Fibroblast of pulmonary artery (primary cell): Measurements from ENCODE around the gene SMIM17.

Experiments used
- DNase-seq: peaks from one replicate; pipeline ENCODE4 v3.0.0-alpha.2; 2010; ENCODE audit warnings: low read depth
- H3K4me3 ChIP-seq: replicated peaks from 2 replicates; pipeline ENCODE4 v1.5.1; 2011; ENCODE audit warnings: low read depth, mild to moderate bottlenecking, control low read depth, low read length, moderate library complexity
- TF ChIP-seq, protein P1 (sequence below): IDR thresholded peaks from 2 replicates; pipeline ENCODE4 v1.5.1; 2011; ENCODE audit warnings: mild to moderate bottlenecking, control low read depth, low read length, inconsistent platforms; ENCODE audit errors: missing control alignments

The SMIM17 gene

DNA sequence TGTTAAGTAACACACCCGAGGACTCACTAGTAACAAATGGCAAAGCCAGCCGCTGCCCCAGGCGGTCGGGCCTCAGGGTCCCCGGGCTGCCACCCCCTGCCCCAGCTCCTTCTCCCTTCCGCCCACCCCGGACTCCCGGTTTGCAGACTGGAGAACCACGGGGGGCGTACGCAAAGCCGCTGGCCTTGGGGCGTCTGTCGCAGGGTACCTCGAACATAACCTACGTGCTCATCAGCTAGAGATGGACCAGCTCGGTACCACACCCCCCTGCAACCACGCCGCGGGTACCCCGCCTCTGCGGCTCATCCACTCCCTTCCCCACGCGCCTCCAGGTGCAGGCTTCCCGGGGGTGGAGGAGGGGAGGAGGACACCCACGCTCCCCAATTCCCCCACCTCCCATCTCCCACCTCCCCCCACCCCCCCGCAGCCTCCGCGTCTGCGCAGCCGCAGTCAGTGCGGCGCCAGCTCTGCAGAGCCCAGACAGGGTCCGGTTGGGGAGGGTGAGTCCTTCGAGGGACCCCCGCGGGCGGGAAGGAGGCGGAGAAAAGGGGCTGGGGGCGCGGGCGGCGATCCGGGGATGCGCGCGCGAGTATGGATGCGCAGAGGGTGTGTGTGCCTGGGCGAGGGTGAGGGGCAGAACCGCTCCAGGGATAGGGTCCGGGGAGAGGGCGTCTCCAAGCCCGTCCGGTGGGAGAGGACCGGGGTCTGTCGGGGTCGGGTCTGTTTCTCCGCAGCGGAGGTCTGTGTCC, at the start of gene SMIM17:
Gene SMIM17, plus strand, starts transcription at position 449 of the 749 bp plus-strand sequence. CDS start 2,509 bp downstream, outside the sequence.
- TF ChIP-seq, protein P1, sequence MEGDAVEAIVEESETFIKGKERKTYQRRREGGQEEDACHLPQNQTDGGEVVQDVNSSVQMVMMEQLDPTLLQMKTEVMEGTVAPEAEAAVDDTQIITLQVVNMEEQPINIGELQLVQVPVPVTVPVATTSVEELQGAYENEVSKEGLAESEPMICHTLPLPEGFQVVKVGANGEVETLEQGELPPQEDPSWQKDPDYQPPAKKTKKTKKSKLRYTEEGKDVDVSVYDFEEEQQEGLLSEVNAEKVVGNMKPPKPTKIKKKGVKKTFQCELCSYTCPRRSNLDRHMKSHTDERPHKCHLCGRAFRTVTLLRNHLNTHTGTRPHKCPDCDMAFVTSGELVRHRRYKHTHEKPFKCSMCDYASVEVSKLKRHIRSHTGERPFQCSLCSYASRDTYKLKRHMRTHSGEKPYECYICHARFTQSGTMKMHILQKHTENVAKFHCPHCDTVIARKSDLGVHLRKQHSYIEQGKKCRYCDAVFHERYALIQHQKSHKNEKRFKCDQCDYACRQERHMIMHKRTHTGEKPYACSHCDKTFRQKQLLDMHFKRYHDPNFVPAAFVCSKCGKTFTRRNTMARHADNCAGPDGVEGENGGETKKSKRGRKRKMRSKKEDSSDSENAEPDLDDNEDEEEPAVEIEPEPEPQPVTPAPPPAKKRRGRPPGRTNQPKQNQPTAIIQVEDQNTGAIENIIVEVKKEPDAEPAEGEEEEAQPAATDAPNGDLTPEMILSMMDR, result no peak
- no peak for DNase-seq

DNA sequence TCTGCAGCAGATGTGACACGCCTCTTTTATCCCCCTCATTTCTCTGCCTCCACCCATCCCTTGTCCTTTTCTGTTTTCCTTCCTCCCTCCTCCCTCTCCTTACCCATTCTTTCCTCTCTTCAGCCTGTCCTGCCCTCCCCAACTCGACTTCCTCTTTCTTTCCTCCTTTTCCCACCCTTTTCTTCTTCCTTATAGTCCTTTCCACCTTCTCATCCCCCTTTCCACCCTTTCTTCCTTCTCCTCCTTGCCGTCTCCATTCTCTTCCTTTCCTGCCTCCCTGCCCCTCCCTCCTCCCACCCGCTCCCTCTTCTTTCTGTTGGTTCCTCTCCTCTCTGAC, 48.5 kb upstream of the SMIM17 start:
- TF ChIP-seq, protein P1, result no peak
- peak overlapping the region; percentile 75 for H3K4me3 ChIP-seq
- DNase-seq, result no peak

More for the DNA sequence above, at the start of gene SMIM17:
- no peak within 1 kb of the TSS for H3K4me3 ChIP-seq

DNA sequence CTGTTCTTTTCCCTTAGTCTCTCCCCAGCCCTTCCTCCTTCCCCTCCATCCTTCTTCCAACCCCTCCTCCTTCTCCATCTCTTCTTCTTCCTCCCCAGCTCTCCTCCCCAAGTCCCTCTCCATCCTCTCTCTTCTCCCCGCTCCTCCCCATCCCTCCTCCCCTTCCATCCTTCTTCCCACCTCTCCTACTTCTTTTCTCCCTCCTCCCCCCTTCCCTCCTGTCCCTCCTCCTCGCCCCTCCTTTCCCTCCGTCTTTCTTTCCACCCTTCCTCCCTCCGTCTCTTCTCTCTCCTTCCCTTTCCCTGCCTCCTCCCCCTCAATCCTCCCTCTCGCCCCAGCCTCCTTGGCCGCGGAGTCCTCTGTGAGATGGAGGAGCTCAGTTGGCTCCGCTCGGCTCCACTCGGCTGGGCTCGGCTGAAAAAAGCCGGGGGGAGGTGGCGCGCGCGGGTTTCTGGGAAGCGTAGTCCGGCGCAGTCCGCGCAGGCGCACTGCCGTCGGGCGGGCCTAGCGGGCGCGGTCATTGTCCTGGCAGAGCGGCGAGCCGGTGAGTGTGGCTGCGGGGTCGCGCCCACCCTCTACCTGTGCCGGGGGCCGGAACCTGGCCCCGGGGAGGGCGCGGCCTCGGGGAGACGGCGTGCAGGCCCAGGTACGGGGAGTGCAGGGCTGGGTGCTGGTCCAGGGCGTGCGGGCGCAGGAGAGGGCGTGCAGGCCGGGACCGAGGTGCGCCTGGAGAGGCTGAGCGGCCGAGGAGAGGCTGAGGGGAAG, 48.0 kb upstream of the SMIM17 start, which contains the start of gene ZNF71:
Gene ZNF71, plus strand, starts transcription at position 520 of the 765 bp plus-strand sequence. CDS start 6,257 bp downstream, outside the sequence.
- DNase-seq, result peak; percentile 88
- H3K4me3 ChIP-seq, result peak within 1 kb of the TSS; percentile 75
- TF ChIP-seq, protein P1, result no peak

DNA sequence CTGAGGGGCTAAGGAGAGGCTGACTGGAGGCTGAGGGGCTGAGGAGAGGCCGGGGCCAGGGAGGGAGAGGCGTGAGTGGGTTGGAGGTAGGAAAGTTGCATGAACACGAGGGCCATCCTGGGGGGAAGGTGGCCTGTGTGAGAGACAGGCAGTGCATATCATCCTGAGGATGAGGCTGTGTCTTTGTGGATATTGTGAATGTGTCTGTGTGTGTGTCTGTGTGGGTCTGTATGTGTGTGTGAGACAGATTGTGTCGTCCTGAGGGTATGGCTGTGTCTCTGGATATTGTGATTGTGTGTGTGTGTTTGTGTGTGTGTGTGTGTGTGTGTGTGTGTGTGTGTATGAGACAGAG, 47.4 kb upstream of the SMIM17 start:
- peak; percentile 32 for DNase-seq
- TF ChIP-seq, protein P1, result no peak
- peak overlapping the region; percentile 75 for H3K4me3 ChIP-seq

DNA sequence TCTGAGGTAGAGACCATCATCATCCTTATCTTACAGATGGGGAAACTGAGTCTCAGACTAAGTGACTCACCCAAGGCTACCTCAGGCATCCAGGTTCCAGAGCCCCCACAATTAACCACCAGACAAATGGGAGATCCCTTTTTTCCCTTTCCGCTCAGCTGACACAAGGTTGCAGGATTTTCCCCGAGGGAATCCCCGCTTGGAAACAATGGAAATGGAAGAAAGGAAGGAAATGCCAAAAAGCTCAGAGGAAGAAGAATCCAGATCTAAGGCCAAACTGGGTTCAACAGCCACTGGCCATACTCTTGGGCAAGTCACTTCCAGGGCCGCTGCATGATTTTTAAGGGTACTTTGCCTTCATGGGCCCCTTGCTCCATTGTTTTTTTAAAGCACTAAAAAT, 46.3 kb upstream of the SMIM17 start:
- no peak overlapping the region for H3K4me3 ChIP-seq
- TF ChIP-seq, protein P1, result no peak
- peak; percentile 23 for DNase-seq

DNA sequence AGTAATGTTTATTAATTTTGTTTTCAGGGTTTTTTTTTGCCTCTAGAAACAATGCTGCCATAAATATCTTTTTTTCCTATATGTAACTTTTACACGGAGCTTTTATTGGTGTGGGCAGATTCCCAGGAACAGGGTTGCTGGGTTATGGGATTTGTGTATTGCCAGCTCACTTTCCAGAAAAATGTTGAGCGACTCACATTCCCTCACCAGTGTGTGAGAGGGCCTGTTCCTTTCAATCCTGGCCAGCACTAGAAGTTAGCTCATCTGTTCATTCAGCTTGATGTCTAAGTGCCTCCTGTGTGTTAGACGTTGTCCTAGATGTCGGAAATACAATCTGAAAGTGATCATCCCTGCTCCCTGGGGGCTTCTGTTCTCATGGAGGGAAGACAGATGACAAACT, 45.3 kb upstream of the SMIM17 start:
- no peak overlapping the region for H3K4me3 ChIP-seq
- no peak for DNase-seq
- TF ChIP-seq, protein P1, result no peak
